A673 (cell line): ENCODE results near the gene SNAP29.

Experiments
- CTCF ChIP-seq: fragments of 300-800, 200-600 bp; sonication (generic); conservative IDR thresholded peaks from 2 replicates; pipeline ENCODE4 v1.5.1; 2017; ENCODE audit warnings: low read depth, mild to moderate bottlenecking, antibody characterized with exemption, low read length, moderate library complexity, mixed read lengths
- EZH2 ChIP-seq: fragments of 200-600 bp; sonication (generic); IDR thresholded peaks from 2 replicates; pipeline ENCODE4 v1.6.1; 2017; ENCODE audit warnings: borderline replicate concordance, low read depth, mild to moderate bottlenecking, mixed read lengths, antibody characterized with exemption, low read length; ENCODE audit not compliant: poor library complexity, severe bottlenecking

GRCh38 chr22:20843501-20843900, 15.3 kb upstream of the SNAP29 start:
- TF ChIP-seq CTCF (no peak), EZH2 (no peak)
